ENCODE results near the gene MBL2. TPM values are rescaled to one million over a fixed set of nuclear protein-coding genes. Genes with fewer than 3 reads are reported as not detected.

MBL2 gene
- total RNA-seq, 4 donors from 2014 or later = not detected

DNA sequence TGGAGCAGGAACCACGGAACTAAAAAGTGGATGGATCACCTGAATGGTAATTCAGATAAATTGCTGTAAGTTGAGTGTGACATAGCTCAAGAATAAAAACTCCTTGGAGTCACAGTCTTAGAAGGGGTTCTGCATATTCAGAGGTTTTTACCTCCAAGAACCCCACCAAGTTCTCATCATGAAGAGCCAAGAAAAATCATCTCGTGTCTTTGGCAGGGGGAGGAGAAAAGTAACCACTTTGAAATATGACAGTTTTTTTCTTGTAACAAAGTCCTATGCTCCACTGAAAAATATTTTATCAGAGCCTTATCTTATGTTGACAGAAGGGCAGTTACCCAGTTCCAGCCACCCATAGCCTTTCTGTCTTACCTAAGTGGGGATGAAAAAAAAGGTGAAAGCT is 38.2 kb upstream of the MBL2 start:
- Histone ChIP-seq H3K9me3 (no peaks in the 10 kb centered on the region), H3K36me3 (no peaks in the 10 kb centered on the region), H3K4me1 (no peaks in the 10 kb centered on the region), H3K4me3 (no peak overlapping the region), H3K27ac (no peak overlapping the region), H3K27me3 (no peaks in the 10 kb centered on the region)
- TF ChIP-seq, protein P1, sequence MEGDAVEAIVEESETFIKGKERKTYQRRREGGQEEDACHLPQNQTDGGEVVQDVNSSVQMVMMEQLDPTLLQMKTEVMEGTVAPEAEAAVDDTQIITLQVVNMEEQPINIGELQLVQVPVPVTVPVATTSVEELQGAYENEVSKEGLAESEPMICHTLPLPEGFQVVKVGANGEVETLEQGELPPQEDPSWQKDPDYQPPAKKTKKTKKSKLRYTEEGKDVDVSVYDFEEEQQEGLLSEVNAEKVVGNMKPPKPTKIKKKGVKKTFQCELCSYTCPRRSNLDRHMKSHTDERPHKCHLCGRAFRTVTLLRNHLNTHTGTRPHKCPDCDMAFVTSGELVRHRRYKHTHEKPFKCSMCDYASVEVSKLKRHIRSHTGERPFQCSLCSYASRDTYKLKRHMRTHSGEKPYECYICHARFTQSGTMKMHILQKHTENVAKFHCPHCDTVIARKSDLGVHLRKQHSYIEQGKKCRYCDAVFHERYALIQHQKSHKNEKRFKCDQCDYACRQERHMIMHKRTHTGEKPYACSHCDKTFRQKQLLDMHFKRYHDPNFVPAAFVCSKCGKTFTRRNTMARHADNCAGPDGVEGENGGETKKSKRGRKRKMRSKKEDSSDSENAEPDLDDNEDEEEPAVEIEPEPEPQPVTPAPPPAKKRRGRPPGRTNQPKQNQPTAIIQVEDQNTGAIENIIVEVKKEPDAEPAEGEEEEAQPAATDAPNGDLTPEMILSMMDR (IDR thresholded peaks at IDR 0.05) = no peak
- TF ChIP-seq POLR2A (IDR thresholded peaks at IDR 0.05) = no peak
- intact Hi-C loops (cut with DNase I; ENCODE audit: low total_unique reads) = no loop called here
- no peak for DNase-seq

DNA sequence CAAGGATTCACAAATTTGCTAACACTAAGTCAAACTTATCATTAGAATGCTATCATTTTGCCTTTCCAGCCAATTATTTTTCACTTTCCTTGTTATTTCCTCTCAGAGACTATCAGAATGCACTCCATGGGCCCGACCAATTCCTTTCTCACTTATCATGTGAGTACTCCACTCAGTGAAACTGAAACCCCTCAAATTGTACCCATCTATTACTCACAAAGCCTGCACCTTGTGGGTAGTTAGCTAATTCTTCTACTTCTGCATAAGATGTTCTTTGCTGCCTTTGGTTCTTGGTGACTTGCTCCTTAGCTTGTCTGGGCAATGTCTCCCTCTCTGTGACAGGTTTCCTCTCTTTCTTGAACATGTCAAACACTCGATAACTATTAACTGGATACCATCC is 35.2 kb upstream of the MBL2 start:
- H3K9me3 ChIP-seq = no peaks in the 10 kb centered on the region

DNA sequence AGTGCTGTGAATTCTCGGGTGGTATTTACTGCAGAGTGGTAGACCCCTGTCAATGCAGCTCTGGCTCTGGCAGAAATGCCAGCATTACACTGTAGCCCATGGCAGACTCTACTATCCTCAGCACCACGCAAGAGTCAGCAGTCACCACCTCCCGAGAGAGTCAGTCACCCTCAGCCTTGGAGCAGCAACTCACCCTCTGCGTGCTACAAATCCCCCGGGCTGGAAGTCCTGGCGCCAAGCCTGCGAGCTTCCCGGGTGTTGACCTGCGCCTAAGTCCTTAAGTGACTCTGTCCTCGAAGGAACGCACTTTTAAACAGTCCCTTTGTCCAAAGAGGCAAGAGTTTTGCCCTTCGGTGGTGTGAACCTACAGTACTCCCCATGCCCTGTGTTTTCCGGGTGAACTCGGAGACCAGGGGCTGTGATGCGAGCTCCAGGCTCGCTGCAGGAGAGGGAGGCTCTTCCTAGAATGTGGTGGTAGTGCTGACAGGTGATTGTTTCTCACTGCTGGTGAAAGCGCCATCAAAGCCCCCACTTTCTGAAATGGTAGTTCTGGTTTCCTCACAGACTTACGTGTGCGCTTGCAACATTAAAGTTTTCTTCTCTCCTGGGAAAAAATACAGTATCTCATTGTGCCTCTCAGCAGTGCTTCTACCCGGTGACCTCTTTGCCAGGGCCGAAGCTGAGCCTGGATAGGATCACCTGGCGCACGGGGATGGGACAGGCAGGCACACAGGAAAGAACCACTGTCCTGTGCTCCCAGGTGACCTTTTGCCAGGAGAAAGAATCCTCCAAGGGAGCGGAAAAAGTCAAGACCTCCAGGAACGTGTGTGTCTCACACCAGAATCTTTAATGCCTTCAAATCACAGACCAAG is 33.1 kb upstream of the MBL2 start:
- Histone ChIP-seq H3K9me3 (no peaks in the 10 kb centered on the region), H3K4me1 (no peaks in the 10 kb centered on the region), H3K4me3 (no peak overlapping the region), H3K27me3 (no peaks in the 10 kb centered on the region), H3K27ac (no peak overlapping the region), H3K36me3 (no peaks in the 10 kb centered on the region)
- DNase-seq = no peak
- no peak for TF ChIP-seq POLR2A (IDR thresholded peaks at IDR 0.05)
- TF ChIP-seq, protein P1 (IDR thresholded peaks at IDR 0.05) = no peak
- intact Hi-C loops (cut with DNase I; ENCODE audit: low total_unique reads) = no loop called here

More for the DNA sequence above, 35.2 kb upstream of the MBL2 start:
- intact Hi-C loops (cut with DNase I; ENCODE audit: low total_unique reads) = no loop called here
- no peak overlapping the region for H3K27ac ChIP-seq
- H3K4me3 ChIP-seq = no peak overlapping the region
- TF ChIP-seq POLR2A (IDR thresholded peaks at IDR 0.05) = no peak
- TF ChIP-seq, protein P1 (IDR thresholded peaks at IDR 0.05) = no peak
- H3K4me1 ChIP-seq = no peaks in the 10 kb centered on the region
- no peaks in the 10 kb centered on the region for H3K36me3 ChIP-seq
- H3K27me3 ChIP-seq = no peaks in the 10 kb centered on the region
- DNase-seq = no peak

DNA sequence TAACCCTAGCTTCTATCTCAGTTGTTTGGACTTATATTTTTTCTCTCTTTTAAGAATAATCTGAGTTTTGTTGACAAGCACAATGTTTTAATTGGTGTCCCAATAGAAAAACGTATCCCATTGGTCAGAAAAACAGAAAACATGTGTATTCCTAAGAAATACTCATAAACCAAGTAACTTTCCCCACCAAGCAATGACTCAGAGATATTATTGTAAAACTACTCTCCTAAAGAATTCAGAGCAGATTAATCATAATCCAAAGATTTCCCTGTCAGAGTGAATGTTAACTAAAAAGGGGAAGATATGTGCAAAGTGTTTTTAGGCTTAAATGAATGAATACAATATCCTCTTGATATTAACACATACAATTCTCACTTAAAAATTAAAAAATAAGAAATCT is 29.4 kb upstream of the MBL2 start:
- intact Hi-C loops (cut with DNase I; ENCODE audit: low total_unique reads) = no loop called here
- H3K27me3 ChIP-seq = no peaks in the 10 kb centered on the region
- TF ChIP-seq, protein P1 (IDR thresholded peaks at IDR 0.05) = no peak
- no peak for TF ChIP-seq POLR2A (IDR thresholded peaks at IDR 0.05)
- no peaks in the 10 kb centered on the region for H3K9me3 ChIP-seq
- no peaks in the 10 kb centered on the region for H3K36me3 ChIP-seq
- H3K4me1 ChIP-seq = no peaks in the 10 kb centered on the region
- H3K27ac ChIP-seq = no peak overlapping the region
- no peak for DNase-seq
- H3K4me3 ChIP-seq = no peak overlapping the region

DNA sequence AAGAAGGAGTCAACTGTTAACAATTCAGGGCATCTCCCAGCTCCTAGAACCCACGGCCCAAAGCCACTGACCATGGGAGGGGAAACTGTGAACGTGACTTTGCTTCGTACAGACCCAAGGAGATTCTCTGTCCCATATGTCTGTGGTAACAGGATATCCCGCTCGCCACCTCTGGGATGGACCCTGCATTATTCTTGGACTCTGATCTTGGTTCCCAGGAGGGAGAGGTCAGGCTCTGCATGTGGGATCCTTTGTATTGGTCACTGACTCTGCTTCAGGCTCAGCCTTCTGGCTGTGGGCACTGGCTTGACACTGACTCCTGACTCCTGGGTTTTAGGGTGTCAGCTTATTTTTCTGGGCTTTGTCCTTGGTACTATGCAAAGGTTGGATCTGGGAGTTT is 13.5 kb upstream of the MBL2 start:
- TF ChIP-seq, protein P1 (IDR thresholded peaks at IDR 0.05) = no peak
- no peak for TF ChIP-seq POLR2A (IDR thresholded peaks at IDR 0.05)
- Histone ChIP-seq H3K4me3 (no peak overlapping the region), H3K36me3 (no peaks in the 10 kb centered on the region), H3K27ac (no peak overlapping the region), H3K27me3 (no peaks in the 10 kb centered on the region), H3K9me3 (no peaks in the 10 kb centered on the region), H3K4me1 (no peaks in the 10 kb centered on the region)
- intact Hi-C loops (cut with DNase I; ENCODE audit: low total_unique reads) = no loop called here
- DNase-seq = no peak

Measured in uterus (tissue), 4 donors.